B cell (primary cell): ENCODE results near the gene DSP.

Source experiments
- CTCF ChIP-seq: fragments of 200-600 bp; IDR thresholded peaks from one replicate; pipeline ENCODE4 v1.8.0; 2022; ENCODE audit warnings: antibody characterized with exemption, mild to moderate bottlenecking
- EZH2 ChIP-seq: IDR thresholded peaks from 2 replicates; pipeline ENCODE4 v1.6.1; 2012; ENCODE audit warnings: borderline replicate concordance, low read depth, mild to moderate bottlenecking, moderate library complexity, low read length; ENCODE audit not compliant: insufficient read depth, poor library complexity, severe bottlenecking

GRCh38 chr6:7546020-7546369, 4.5 kb downstream of the DSP start:
- TF ChIP-seq CTCF (no peak), EZH2 (no peak)
